Measurements from ENCODE around the gene PROX2.

Gene PROX2

DNA sequence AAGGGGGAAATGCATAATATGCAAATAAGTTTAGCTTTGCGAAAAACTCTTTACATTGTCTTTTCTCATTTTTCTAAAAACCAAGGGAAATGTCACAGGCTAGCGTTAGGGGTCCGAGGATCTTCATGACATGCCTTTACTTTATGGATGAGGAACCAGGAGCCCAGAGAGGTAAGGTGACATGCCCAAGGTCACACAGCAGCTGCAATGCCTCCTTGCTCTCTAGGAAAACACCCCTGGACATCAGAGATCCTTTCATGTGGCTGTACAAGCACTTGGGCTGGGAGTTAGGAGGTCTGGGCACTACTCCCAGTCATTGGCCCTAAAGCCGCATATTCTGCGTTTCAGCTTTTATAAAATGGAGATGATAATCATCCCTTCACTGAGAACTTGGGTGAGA is 741 bp downstream of the PROX2 start:
- DNase-seq, result no peak

DNA sequence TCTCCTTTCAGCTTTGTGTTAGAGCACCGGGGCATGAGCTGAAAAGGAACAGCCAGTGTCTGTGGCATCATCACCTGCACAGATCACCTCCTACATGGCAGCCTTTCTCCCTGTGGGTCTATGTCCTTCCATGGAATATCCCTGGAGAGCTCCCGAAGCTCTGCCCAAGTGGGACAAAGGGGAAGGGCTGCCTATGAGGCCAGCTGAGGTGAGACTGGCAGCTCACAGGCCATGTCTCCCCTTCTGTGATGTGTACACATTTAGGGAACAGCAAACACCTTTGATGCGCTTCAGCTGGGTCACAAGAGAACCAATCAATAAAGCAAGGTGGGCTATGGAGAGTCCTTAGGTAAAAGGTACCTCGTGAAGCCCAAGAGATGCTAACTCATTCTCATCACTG is 4.1 kb downstream of the PROX2 start:
- no peak for DNase-seq

DNA sequence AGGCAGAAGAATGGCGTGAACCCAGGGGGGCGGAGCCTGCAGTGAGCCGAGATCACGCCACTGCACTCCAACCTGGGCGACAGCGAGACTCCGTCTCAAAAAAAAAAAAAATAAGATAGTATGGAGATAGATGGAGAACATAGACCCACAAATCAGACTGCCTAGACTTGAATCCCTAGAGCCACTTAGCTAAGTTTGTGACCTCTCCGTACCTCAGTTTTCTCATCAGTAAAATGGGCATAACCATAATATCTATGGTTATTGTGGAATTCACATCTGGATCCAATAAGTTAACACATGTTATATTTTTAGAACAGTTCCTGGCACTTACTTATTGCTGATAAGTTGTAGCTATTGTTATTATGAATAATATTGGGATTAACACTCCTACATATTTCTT is 7.2 kb downstream of the PROX2 start:
- DNase-seq, result no peak

DNA sequence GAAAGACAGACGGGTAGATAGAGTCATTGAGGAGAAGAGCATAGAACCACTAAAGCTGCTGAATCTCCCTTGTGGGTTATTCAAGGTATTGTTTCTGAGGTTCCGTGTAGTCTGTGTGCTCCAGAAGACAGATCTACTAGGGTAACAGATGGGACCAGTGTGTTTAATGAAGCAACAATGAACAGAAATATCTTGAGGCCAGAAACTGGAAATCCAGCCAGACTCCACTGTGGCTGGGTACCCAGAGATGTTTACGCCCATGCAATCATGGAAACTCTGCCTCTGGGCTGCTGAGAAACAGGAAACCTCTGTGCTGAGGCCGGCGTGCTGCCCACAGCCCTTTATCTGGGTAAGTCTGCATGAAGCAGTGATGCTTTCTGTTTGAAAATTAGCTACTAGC is 8.3 kb downstream of the PROX2 start:
- DNase-seq, result peak; percentile 53

DNA sequence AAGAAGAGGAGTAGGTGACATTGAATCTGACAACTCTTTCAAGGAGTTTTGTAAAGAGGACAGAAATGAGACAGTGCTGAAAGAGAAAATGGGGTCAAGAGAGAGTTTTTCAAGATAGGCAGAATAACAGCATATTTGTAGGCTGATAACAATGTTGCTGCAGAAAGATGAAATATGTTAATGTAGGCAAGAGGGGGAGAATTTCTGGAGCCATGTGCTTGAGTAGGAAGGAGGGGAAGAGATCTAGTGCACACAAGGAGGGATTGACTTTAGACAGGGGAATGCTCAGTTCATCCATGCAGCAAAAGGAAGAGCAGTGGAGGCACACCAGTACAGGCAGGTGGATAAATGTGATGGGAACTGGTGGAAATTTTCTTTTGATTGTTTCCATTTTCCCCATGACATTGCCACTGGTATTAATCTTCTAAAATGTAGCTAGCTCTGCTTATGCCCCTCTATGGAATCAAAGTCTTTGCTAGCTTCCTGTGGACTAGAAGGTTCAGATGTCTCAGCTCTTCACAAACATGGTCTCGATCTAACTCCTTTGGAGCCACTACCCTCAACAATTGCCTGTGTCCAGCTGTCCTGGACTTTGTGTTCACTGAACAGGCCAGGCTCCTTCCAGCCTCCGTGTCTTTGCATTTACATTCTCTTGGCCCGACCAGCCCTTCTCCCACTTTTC is 9.1 kb downstream of the PROX2 start:
- DNase-seq, result no peak

DNA sequence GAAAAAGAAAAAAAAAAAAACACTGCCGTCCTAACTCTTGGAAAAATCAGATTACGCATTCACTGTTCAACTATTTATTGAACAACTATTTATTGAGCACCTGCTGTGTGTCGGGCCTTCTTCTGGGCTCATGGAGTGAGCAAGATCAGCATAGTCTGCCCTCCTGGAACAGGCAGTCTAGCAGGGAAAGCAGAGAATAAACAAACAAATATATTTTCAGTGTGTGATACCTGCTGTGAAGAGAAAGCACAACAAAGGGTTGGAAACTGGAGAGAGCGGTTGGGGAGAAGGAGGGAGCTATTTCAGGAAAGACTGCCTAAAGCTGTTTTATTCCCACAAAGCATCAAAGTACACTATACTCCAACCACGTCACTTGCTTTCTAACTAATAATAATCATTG is 10.8 kb downstream of the PROX2 start:
- no peak for DNase-seq

DNA sequence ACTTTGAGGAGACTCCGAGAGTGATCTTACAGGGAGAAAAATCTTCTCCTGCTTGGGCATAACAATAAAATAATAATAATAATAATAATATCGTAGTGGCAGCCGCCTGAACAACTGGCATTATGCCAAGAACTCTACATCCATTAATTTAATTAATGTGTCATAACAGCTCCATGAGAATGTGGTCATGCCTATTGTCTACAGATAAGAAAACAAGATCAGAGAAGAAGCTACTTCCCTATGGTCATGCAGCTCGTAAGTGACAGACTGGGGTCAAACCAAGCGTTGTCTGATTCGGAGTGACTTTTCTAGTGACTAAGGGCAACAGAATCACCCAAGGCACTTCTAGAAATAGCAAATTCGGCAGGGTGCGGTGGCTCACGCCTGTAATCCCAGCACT is 11.7 kb downstream of the PROX2 start:
- DNase-seq, result no peak

DNA sequence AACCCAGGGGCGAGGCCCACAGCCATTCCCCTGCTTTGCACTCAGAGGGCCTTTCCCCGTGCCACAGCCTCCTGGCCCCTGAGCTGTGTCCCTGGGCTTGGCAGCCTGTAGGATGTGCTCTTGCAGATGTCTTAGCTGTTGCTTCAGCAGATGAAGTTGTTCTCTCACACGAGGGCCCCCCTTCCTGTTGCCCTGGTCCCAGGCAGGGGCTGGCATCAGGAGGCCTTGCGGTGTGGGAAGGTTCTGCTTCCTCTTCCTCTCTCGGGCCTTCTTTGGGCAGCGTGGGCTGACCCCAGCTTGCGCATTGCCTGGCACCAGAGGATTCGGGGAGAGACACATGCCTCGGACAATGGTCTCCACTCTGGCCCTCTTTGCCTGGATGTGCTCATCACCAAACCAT is 12.7 kb downstream of the PROX2 start:
- DNase-seq, result peak; percentile 47

DNA sequence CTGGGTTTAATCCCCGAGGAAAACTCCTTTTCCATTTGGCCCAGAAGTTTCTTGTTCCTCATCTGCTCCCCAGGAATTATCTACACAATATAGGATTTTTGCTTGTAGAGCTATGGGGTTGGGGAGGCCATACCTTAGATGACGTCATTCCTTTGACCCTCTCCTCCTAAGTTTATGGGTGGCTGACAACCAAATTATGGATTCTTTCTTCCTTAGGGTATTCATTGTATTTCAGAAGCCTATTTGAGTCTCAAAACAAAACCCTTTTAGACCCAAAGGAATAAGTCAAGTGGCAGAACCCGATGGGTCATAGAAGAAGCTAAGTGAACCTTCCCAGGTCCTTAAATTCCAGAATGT is 14.2 kb downstream of the PROX2 start:
- DNase-seq, result no peak

DNA sequence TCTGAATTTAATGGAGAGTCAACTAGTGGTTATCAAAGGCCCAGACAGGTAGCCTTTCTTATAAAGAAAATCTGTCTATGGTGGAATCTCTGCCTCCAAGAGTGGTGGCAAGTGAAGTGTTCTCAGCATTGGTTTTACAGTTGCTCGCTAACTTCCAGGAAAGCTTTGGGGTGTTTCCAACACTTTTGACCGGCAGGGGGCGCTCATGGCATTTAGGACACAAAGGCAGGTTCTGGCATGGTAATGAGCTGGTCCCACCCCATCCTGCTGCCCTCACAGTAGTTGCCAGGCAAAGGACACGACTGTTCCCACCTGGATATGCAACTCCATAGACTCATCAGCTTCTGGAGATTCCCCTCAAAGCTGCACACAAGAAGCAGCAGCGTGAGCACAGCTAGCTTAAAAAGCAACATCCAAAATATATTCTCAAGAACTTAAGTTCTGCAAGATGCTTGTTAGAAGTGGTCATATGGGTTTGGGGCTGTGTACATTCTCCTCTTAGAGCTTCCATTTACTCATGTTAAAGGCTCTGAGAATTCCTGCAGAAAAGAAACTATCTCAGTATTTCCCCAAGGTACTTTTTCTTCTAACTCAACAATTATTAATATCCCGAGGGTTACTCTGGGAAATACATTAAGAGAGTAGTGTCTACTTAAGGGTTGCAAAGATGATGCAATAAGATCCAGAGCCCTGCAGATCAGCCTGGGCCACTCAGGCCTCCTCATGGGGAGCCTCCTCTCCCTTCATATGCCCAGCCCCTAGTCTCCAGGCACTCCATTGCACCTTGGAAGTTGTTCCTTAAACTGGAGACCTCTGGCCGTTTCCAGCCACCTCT is 14.8 kb downstream of the PROX2 start:
- DNase-seq, result peak; percentile 70

DNA sequence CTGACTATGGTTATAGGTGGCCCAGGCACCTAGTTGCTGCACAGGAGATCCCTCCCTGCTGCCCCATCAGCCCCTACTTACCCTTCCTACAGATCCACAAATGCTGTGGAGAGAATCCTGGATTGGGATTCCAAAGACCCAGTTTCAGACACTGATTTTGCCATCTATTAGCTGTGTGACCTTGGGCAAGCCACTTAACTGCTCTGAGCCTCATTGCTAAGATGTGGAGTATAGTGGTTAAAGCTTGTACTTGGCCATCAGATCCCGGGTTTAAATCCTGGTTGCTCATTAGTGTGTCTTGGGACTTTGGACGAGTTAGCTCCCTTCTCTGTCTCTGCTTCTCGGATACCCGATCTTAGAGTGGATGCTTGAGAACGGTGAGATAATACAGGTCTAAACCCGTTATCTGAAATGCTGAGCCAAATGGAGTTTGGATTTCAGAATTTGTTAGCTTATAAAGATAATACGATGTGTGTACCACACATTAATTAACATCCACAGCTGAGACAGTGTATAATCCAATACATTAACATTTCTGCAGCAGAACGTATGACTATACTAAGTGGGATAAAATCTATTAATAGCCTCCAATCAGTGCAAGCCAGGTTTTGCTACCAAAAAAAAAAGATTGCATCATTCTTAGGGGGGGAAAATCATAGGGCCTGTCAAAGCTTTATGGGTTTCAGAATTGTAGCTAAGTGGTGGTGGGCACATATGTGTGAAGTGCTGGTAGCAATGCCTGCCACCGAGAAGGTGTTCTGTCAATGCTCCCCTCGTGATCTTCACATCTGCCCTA is 16.0 kb downstream of the PROX2 start:
- DNase-seq, result no peak

DNA sequence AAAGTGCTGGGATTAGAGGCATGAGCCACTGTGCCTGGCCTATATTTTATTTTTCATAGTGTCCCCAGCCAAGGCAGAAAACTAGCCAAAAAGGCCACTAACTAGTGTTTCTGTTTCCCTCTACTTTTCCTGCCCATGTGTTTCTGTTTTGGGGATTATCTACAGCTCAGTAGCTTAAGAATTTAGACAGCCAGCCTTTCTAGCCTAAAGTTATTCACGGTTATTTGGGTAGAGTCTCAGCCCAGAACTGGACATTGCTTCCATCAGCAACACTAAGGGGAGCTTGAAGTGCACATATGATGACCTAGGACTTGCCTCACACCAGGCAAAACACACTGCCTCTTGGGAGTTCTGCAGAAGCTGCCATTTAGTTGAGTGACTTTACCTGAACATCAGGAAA is 17.9 kb downstream of the PROX2 start:
- DNase-seq, result no peak

DNA sequence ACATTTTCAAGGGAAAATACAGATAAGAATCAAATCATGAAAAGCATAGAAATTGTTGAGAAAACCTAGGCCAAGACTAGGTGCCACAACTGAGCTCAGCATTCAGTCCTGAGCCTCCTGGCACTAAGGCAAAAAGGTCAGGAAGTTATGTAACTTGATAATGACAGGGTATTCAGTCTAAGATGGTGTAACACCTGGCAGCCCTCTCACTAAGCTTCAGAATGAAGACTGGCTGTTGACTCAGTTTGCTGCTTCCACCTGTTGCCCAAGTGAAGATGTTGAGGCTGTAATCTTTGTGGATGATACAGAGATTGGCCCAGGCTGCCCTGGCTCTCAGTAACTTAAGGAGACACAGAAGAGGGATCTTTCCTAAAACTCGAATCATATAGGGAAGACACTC is 19.6 kb downstream of the PROX2 start:
- DNase-seq, result no peak

DNA sequence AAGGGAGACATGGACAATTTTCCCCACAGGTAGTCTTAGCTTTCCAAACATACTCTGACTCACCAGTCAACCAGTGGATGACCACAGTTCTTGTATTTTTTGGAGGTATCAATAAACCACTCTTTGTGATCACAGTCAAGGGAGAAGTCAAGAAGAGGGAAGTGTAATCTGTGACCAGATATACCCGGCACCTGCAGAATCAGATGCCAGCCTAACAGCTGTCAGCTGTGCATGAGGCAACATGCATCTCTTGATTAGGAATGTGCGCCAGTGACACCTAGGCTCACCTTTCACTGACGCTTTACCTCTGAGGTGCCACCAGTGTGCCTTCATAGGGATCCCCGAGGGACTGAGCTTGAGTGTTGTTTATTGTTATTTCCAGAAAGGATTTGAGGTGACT is 20.0 kb downstream of the PROX2 start:
- DNase-seq, result no peak

DNA sequence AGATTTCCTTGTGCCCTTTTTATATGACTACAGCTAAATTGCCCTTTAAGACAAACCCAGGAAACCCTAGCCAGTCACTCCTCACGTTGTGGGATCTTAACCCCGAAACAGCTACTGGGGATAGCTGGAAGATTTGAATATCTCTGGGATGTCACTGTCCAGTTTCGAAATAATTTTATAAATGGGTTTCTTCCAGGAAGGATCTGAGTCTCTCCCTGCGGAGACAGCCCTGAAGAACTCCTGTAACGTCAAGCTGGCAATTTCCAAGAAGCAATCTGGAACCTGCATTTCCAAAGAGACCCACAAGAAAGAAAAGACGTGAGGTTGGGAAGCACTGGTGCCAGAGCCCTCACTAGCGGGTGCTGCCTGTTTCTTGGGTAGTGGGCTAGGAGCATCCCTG is 20.9 kb downstream of the PROX2 start:
- no peak for DNase-seq

DNA sequence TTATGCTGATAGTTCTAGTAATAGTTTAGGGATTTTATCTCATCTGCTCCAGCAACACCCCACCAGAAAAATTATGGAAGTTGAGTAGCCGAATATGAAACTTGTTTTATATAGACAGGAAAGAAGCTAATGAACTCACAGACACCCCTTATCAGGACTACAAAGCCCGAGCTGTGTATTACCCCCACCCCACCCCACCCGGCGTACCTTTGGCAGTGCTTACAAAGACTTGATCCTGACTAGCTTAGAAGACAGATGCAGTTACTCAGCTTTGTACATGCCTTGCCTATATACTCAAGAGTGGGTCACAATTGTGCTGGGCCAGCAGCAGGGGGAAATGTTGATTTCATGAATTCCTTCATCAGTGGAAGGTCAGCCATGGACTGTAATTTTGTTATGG is 22.4 kb downstream of the PROX2 start:
- no peak for DNase-seq

DNA sequence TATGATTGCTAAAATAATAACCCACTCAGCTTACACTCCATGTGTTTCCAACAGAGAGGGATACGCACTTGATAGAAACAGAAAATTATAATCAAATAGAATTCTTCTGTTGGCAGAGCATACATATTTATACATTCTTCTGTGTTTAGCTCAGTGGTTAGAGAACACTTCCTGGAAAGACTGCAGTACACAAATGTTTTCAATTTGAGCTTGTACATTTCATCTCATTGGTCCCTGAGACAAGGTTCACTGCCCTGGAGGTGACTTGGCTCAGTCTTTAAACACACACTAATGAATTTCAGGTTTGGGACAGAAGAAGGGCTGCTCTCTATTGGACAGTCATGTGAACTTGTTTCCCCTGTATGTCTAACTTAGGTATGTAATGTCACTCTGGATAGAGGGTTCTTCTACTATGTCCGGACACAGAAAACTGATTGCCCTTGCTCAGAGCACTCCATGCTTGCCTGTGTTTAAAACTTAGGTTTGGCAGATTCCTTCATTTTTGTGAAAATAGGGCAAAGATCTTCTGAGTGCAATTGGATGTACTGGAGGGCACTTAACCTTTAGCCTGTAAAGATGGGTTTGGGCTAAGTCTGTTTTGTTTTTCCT is 22.9 kb downstream of the PROX2 start:
- no peak for DNase-seq

DNA sequence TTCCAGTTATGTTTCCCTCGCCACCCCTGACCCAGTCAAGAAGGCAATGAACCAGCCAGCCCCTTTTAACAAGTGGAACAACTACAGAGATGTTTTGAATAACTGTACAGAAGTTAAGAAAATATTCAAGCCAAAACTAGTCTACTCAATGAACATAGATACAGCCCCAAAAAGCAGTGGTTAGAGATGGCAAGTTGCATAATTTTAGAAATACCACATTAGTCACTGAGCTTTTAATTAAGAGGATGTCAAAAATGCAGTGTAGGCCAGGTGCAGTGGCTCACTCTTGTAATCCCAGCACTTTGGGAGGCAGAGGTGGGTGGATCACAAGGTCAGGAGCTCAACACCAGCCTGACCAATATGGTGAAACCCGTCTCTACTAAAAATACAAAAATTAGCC is 27.2 kb downstream of the PROX2 start:
- DNase-seq, result no peak

DNA sequence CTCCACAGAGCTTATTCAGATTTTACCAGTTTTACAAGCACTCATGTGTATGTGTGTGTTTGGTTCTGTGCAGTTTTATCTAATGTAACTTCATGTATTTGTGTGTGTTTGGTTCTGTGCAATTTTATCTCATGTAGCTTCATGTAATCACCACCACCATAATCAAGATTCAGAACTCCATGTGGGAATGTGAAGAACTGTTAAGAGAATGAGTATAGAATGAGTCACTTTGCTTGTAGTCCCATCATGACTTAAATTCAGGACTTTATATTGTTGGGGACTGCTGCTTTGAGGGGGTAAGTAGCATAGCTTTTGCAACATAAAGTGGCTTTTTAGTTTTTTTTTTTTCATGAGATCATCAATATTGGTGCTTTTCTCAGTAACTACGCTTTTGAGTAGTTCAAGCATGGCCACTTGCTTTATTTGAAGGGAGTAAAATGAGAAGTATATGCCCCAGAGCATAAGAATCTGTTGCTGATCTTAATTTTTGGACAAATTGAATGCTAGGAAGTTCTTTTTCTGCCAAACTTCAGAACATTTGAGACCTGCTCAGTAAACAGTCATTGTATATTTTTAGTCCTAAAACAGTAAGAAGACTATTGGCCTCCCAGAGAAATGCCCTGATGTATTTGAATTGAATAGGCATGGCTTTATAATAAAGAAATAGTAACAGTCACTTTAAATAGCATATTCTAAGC is 28.8 kb downstream of the PROX2 start:
- DNase-seq, result no peak

DNA sequence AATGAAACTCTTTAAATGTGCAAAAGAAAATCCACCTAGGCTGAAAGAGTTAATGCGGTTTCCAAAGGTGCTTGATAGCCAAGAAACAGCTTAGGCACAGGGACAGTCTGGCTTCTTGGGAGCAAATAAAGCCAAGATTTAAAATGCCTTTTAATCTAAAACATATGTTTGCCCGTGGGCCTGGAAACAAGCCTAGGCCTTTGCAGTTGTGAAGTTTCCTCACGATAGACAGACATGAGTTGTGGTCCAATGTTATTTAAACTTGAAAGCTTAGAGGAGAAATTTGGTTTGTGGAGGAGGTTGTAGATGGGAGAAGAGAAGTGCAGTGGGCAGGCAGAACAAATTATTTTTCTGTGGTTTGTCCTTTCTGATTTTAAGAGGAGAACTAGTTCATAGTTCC is 29.8 kb downstream of the PROX2 start:
- no peak for DNase-seq

DNA sequence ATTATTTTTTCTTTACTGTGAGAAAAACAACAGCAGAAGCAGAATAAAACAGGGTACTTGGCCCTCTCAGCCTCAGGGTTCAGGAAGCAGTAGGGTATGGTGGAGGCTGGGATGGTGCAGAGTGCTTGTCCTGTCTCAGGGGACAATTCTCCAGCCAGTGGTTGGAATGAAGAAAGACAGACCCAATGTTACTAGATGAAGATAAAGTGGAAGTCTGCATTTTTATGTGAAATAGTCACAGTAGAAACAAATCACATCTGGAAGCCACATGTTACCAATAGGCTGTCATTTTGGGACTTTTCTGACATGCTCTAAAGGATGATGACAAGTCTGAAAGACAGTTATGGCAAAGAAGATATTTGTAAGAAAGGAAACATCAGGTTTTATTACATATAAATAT is 32.3 kb downstream of the PROX2 start:
- no peak for DNase-seq

DNA sequence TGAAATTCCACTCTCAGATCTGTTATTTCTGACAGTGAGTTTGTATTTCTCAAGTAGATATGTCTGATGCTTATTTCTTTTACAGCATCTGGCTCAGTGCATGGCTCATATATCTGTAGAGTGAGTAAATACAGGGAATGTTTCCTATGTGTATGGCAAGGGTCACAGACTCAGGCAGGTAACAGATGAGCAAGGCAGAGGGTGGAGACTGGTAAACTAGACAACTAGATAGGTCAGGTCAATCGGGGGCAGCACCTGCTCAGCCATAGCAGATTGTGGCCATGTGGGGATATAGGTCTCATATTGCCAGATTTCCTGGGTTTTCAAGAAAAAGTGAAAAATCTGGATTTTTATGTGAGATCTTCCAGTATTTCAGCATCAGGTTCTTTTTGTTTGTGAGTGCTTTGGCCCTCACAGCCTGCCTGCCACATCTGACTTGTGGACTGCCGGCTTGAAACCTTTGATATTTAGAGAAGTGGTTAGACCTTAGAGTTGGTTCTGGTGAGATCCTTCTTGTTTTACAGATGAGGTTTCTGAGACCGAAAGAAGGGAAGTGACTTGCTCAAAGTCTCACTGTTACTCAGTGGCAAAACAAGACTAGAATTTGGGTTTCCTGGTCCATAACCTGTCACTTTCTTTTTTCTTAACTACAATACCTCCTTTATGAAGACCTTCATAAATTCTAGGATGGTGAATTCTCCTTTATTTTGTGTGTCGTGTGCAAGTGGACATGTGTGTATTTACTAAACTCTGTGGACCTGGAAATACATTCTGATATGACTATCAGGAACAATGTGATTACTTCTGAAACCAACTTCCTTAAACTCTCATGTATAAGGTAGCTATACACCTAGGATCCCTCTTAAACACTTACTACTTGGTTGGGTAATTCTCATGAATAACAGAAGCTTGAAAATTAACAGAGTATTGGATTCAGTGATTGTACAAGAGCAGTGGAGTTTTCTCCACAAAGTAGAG is 34.4 kb downstream of the PROX2 start:
- DNase-seq, result peak; percentile 68
